Common myeloid progenitor, CD34-positive (primary cell): ENCODE results near the gene ZCCHC24.
A peak's percentile ranks its signal among the peaks of the same experiment; 100 is the strongest.

Experiments
- CTCF ChIA-PET: fragments of 350-600 bp; sonication (Branson Sonifier 250); formaldehyde crosslinking; loops from one replicate; lab custom pipeline; 2021; ENCODE audit warnings: antibody characterized with exemption; lab: Charles Lee
- POLR2A ChIA-PET: fragments of 350-600 bp; sonication (Branson Sonifier 250); formaldehyde crosslinking; loops from one replicate; lab custom pipeline; 2021; ENCODE audit warnings: antibody characterized with exemption; lab: Charles Lee
- DNase-seq, 3 donors: peaks; one replicate each; pipeline versions ENCODE4 v3.0.0 to v3.0.0-alpha.2; 2013
- H3K27ac ChIP-seq, 2 experiments: 1 replicate in 1 of 2; 2 replicates in 1 of 2; pipeline ENCODE4 v1.7.0; 2013; ENCODE audit warnings: inconsistent platforms in 2 of 2, low read length in 2 of 2, mild to moderate bottlenecking in 2 of 2, low read depth in 1 of 2, moderate library complexity in 1 of 2; ENCODE audit not compliant: severe bottlenecking in 2 of 2, insufficient read depth in 1 of 2, poor library complexity in 1 of 2
- H3K27me3 ChIP-seq, 5 experiments: replicated peaks in 2 of 5; 1 replicate in 3 of 5; 2 replicates in 2 of 5; pipeline versions ENCODE4 v1.6.1 to v1.7.0; 2013; ENCODE audit warnings: low read length in 4 of 5, mild to moderate bottlenecking in 2 of 5, moderate library complexity in 2 of 5, inconsistent platforms in 1 of 5; ENCODE audit not compliant: insufficient read depth in 5 of 5, control insufficient read depth in 4 of 5
- H3K36me3 ChIP-seq, 4 experiments: 1 replicate in 2 of 4; 2 replicates in 2 of 4; pipeline versions ENCODE4 v1.6.1 to v1.7.0; 2013; ENCODE audit warnings: low read length in 3 of 4, control low read depth in 1 of 4, mild to moderate bottlenecking in 1 of 4; ENCODE audit not compliant: control insufficient read depth in 4 of 4, insufficient read depth in 4 of 4
- H3K4me1 ChIP-seq, 4 experiments: 1 replicate in 3 of 4; 2 replicates in 1 of 4; pipeline versions ENCODE4 v1.6.1 to v1.7.1; 2013; ENCODE audit warnings: low read length in 3 of 4, mild to moderate bottlenecking in 3 of 4, control low read depth in 1 of 4, inconsistent platforms in 1 of 4, moderate library complexity in 1 of 4; ENCODE audit not compliant: control insufficient read depth in 4 of 4, insufficient read depth in 4 of 4; ENCODE audit errors: control extremely low read depth in 1 of 4
- H3K4me3 ChIP-seq, 7 experiments: 1 replicate in 4 of 7; 2 replicates in 3 of 7; pipeline versions ENCODE4 v1.5.1 to v1.7.0; 2013; ENCODE audit warnings: mild to moderate bottlenecking in 7 of 7, low read length in 6 of 7, moderate library complexity in 6 of 7, inconsistent platforms in 2 of 7, low read depth in 2 of 7, control low read depth in 1 of 7; ENCODE audit not compliant: insufficient read depth in 4 of 7, control insufficient read depth in 1 of 7; ENCODE audit errors: extremely low read depth in 1 of 7
- H3K9me3 ChIP-seq, 5 experiments: 1 replicate in 4 of 5; 2 replicates in 1 of 5; pipeline versions ENCODE4 v1.6.1 to v1.7.1; 2013; ENCODE audit warnings: low read length in 4 of 5, mild to moderate bottlenecking in 2 of 5, inconsistent platforms in 1 of 5, low read depth in 1 of 5, moderate library complexity in 1 of 5; ENCODE audit not compliant: control insufficient read depth in 4 of 5, insufficient read depth in 2 of 5; ENCODE audit errors: control extremely low read depth in 1 of 5
- WGBS: methylation state at CpG from one replicate; pipeline ENCODE4 v1.1.5; 2013; ENCODE audit not compliant: insufficient coverage; 5-methylcytosine and 5-hydroxymethylcytosine counted together

The ZCCHC24 gene

DNA sequence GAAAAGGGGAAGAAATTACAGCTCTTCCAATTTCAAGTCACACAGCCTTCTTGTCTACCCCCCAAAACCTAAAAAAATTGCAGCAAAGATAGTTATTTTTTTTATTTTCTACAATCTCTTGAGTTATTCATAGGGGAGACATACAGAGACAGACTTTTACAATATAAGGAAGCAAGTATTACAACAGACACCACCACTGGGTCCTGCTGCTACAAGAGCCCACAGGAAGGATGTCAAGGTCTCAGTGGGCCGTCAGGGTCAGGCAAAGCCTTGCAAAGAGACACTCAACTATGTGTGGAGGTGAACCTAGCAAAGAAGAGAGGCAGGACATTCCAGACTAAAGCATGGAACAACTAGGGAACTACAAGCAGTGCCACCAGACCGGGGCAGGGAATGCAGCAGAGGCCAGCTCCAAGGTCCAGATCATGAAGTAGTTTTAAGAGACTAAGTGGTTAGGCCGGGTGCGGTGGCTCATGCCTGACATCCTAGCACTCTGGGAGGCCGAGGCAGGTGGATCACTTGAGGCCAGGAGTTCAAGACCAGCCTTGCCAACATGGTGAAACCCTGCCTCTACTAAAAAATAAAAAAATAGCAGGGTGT, 28.2 kb upstream of the ZCCHC24 start:
- ChIA-PET CTCF (interaction anchor here (1.6 to 2.2 kb wide), 2 partner anchors 14 to 99 kb away, joined by 4 to 8 read pairs; no protein-coding TSS in a partner anchor), POLR2A (interaction anchor here (0.6 kb wide), 1 partner anchor 846 kb away, joined by 4 read pairs; no protein-coding TSS in a partner anchor)
- H3K27me3 ChIP-seq = no peaks in the 10 kb centered on the region
- WGBS = 80% methylated on average over 5 of the region's 5 CpGs
- H3K4me3 ChIP-seq = no peak overlapping the region
- H3K4me1 ChIP-seq = peaks cover 0 to 11% (median 0%) of the 10 kb centered on the region in 4 experiments
- H3K9me3 ChIP-seq = no peaks in the 10 kb centered on the region
- peak in 2 of 3 donors; percentile 33 to 37 for DNase-seq
- no peaks in the 10 kb centered on the region for H3K36me3 ChIP-seq
- H3K27ac ChIP-seq = no peak overlapping the region

- no peak for DNase-seq
- Histone ChIP-seq H3K27me3 (no peaks in the 10 kb centered on the region), H3K4me1 (peaks cover 0 to 14% (median 0%) of the 10 kb centered on the region in 4 experiments), H3K4me3 (no peak overlapping the region), H3K27ac (no peak overlapping the region), H3K36me3 (no peaks in the 10 kb centered on the region), H3K9me3 (no peaks in the 10 kb centered on the region)
- ChIA-PET CTCF (interaction anchor here (1.0 to 2.2 kb wide), 3 partner anchors 14 to 99 kb away, joined by 3 to 8 read pairs (median 4); no protein-coding TSS in a partner anchor), POLR2A (no interaction called here)
- 93% methylated on average over 3 of the region's 5 CpGs for WGBS
These were observed 27.5 kb upstream of the ZCCHC24 start for GRCh38 chr10:79472951-79473350.

DNA sequence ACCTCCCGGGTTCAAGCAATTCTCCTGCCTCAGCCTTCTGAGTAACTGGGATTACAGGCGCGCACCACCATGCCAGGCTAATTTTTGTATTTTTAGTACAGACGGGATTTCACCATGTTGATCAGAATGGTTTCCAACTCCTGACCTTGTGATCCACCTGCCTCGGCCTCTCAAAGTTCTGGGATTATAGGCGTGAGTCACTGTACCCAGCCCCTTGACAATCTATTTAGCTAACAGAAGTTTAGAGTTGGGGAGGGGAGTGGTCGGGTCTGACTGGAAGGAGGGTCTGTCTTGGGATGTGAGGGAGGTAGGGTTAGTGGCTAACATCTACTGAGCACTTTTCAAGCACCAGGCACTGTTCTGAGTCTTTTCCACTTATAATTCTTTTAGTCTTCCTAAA, 27.0 kb upstream of the ZCCHC24 start:
- ChIA-PET CTCF (interaction anchor here (0.6 to 2.2 kb wide), 7 partner anchors 9 to 114 kb away, joined by 3 to 13 read pairs (median 4); no protein-coding TSS in a partner anchor), POLR2A (no interaction called here)
- 100% methylated on average over 5 of the region's 7 CpGs for WGBS
- H3K4me3 ChIP-seq = no peak overlapping the region
- no peaks in the 10 kb centered on the region for H3K27me3 ChIP-seq
- peaks cover 0 to 19% (median 2%) of the 10 kb centered on the region in 4 experiments for H3K4me1 ChIP-seq
- no peaks in the 10 kb centered on the region for H3K9me3 ChIP-seq
- no peak for DNase-seq
- H3K27ac ChIP-seq = no peak overlapping the region
- no peaks in the 10 kb centered on the region for H3K36me3 ChIP-seq

DNA sequence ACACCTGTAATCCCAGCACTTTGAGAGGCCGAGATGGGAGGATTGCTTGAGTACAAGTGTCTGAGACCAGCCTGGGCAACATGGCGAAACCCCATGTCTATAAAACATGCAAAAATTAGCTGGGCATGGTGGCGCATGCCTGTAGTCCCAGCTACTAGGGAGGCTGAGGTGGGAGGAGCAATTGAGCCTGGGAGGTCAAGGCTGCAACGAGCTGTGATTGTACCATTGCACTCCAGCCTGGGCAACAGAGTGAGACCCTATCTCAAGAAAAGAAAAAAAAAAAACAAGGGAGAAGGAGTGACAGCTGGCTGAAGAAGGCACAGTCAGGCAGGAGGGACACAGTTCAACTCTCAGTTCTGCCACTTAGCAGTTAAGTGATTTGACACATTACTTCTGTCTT, 26.4 kb upstream of the ZCCHC24 start:
- Histone ChIP-seq H3K4me1 (peaks cover 0 to 22% (median 2%) of the 10 kb centered on the region in 4 experiments), H3K27ac (no peak overlapping the region), H3K27me3 (no peaks in the 10 kb centered on the region), H3K4me3 (no peak overlapping the region), H3K9me3 (no peaks in the 10 kb centered on the region), H3K36me3 (no peaks in the 10 kb centered on the region)
- DNase-seq = no peak
- ChIA-PET POLR2A (no interaction called here), CTCF (interaction anchor here (0.6 to 4.4 kb wide), 8 partner anchors 9 to 113 kb away, joined by 3 to 21 read pairs (median 4); no protein-coding TSS in a partner anchor)
- 97% methylated on average over 3 of the region's 4 CpGs for WGBS

- no peak for DNase-seq
- H3K9me3 ChIP-seq = no peaks in the 10 kb centered on the region
- no peak overlapping the region for H3K4me3 ChIP-seq
- 100% methylated on average over 2 of the region's 8 CpGs for WGBS
- ChIA-PET CTCF (interaction anchor here (0.7 to 4.8 kb wide), 6 partner anchors 8 to 96 kb away, joined by 3 to 52 read pairs (median 7); no protein-coding TSS in a partner anchor), POLR2A (interaction anchor here (1.3 kb wide), 1 partner anchor 12 kb away, joined by 4 read pairs; no protein-coding TSS in a partner anchor)
- no peaks in the 10 kb centered on the region for H3K36me3 ChIP-seq
- no peak overlapping the region for H3K27ac ChIP-seq
- H3K27me3 ChIP-seq = no peaks in the 10 kb centered on the region
- peaks cover 0 to 22% (median 2%) of the 10 kb centered on the region in 4 experiments for H3K4me1 ChIP-seq
These were observed 24.7 kb upstream of the ZCCHC24 start for GRCh38 chr10:79470096-79470495.

GRCh38 chr10:79468841-79469585, 23.6 kb upstream of the ZCCHC24 start:
- H3K27ac ChIP-seq = no peak overlapping the region
- ChIA-PET CTCF (interaction anchor here (0.7 to 4.8 kb wide), 13 partner anchors 8 to 95 kb away, joined by 3 to 52 read pairs (median 8); no protein-coding TSS in a partner anchor), POLR2A (interaction anchor here (1.3 kb wide), 1 partner anchor 13 kb away, joined by 4 read pairs; no protein-coding TSS in a partner anchor)
- H3K4me3 ChIP-seq = no peak overlapping the region
- H3K9me3 ChIP-seq = no peaks in the 10 kb centered on the region
- DNase-seq = no peak
- no peaks in the 10 kb centered on the region for H3K36me3 ChIP-seq
- H3K4me1 ChIP-seq = peaks cover 0 to 22% (median 2%) of the 10 kb centered on the region in 4 experiments
- H3K27me3 ChIP-seq = no peaks in the 10 kb centered on the region
- WGBS = 93% methylated on average over 4 of the region's 6 CpGs
